Upper lobe of right lung (tissue), 1 donor: ENCODE data around the gene SUGCT. TPM values are rescaled to one million over a fixed set of nuclear protein-coding genes. Genes with fewer than 3 reads are reported as not detected.

Experiments
- ATAC-seq: fragments of 200-7000 bp; cut with Tn5 transposase; one replicate; pipeline ENCODE4 v1.9.1; 2020; ENCODE audit warnings: mild to moderate bottlenecking, moderate library complexity
- DNase-seq: peaks from one replicate; pipeline ENCODE4 v3.0.0-alpha.2; 2020
- H3K27ac ChIP-seq: fragments of 200-600 bp; one replicate; pipeline ENCODE4 v1.8.0; 2022
- H3K27me3 ChIP-seq: fragments of 200-600 bp; one replicate; pipeline ENCODE4 v1.8.0; 2022; ENCODE audit warnings: mild to moderate bottlenecking
- H3K36me3 ChIP-seq: fragments of 200-600 bp; one replicate; pipeline ENCODE4 v1.8.0; 2022
- H3K4me1 ChIP-seq: fragments of 200-600 bp; one replicate; pipeline ENCODE4 v1.8.0; 2022
- H3K4me3 ChIP-seq: fragments of 200-600 bp; one replicate; pipeline ENCODE4 v1.8.0; 2022; ENCODE audit warnings: mild to moderate bottlenecking
- H3K9me3 ChIP-seq: fragments of 200-600 bp; one replicate; pipeline ENCODE4 v1.8.0; 2022
- CTCF ChIP-seq: fragments of 200-600 bp; IDR thresholded peaks from one replicate; pipeline ENCODE4 v1.8.0; 2022; ENCODE audit warnings: antibody characterized with exemption
- intact Hi-C: fragments of 100-400 bp; cut with DNase I; formaldehyde crosslinking; loops from one replicate; pipeline ENCODE4 v1.11.0; 2022
- total RNA-seq: library from RNA; stranded (reverse); fragmentation: NEBNext Ultra II Directional; extraction: Animal tissue kit (Norgen Biotek cat#: 25700); gene quantifications from one replicate; pipeline ENCODE4 v1.2.1, GENCODE V29; 2021
- donor health status: DM: no; HTN: yes; CAD: no; lungs with severe emphysema.

SUGCT gene
- total RNA-seq, 1 donor from 2014 or later = 4.1 TPM

- intact Hi-C loops = no loop called here
- TF ChIP-seq CTCF = no peak
- no peaks in the 10 kb centered on the region for H3K36me3 ChIP-seq
- no peaks in the 10 kb centered on the region for H3K9me3 ChIP-seq
- ATAC-seq (no peak), DNase-seq (no peak)
- H3K4me3 ChIP-seq = no peak overlapping the region
- no peaks in the 10 kb centered on the region for H3K27me3 ChIP-seq
- no peaks in the 10 kb centered on the region for H3K4me1 ChIP-seq
- H3K27ac ChIP-seq = no peak overlapping the region
Measured at GRCh38 chr7:40881405-40881926, 746.7 kb downstream of the SUGCT start.

DNA sequence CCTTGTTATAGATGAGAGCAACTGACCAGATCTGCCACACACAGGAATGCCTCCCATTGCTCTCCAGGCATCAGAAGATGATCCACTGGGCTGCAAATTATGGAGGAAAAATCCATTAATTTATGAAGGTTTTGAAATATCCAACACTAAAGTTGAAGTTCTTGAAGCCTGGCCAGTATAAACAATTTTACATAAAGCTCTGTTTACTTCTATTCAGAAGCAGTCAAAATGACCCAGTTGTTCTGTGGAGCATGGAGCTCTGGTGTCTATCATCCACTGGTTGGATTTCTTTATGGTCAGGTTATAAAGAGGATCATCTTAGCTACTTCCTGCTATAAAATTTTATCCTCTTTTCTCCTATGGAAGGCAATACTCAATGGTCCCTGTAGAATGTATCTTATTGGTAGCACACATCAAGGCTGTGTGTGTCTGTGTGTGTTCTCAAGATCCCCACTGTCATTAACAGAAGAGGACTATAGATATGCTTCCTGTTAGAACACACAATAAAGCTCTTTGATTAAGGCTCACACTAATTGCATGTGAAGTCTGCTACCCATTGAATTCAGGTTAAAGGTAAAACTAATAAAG, 747.4 kb downstream of the SUGCT start:
- intact Hi-C loops = no loop called here
- no peaks in the 10 kb centered on the region for H3K27me3 ChIP-seq
- no peak overlapping the region for H3K4me3 ChIP-seq
- no peaks in the 10 kb centered on the region for H3K9me3 ChIP-seq
- TF ChIP-seq CTCF = no peak
- no peaks in the 10 kb centered on the region for H3K4me1 ChIP-seq
- no peak overlapping the region for H3K27ac ChIP-seq
- ATAC-seq = no peak
- no peak for DNase-seq
- no peaks in the 10 kb centered on the region for H3K36me3 ChIP-seq

DNA sequence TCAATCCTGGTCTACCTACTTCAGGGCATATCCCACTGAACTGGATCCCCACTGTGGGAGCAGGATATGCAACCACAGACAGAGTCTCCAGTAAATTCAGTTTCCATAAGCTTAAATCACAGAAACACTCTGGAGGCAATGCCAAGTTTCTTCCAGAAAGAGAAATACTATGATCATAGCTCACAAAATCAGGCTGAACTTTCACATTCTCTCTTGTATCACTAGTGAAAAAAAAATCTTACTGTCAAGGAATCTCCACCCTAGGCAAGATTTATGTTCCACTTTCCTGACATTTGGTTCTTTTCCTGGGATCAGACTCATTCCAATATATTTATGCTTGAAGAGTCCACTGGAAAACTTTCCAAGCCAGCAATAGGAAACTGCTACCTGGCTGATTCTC, 749.0 kb downstream of the SUGCT start:
- TF ChIP-seq CTCF = no peak
- Histone ChIP-seq H3K27ac (no peak overlapping the region), H3K9me3 (no peaks in the 10 kb centered on the region), H3K4me1 (no peaks in the 10 kb centered on the region), H3K36me3 (no peaks in the 10 kb centered on the region), H3K27me3 (no peaks in the 10 kb centered on the region), H3K4me3 (no peak overlapping the region)
- ATAC-seq (no peak), DNase-seq (no peak)
- intact Hi-C loops = no loop called here

- Histone ChIP-seq H3K27ac (no peak overlapping the region), H3K9me3 (no peaks in the 10 kb centered on the region), H3K36me3 (no peaks in the 10 kb centered on the region), H3K4me1 (no peaks in the 10 kb centered on the region), H3K27me3 (no peaks in the 10 kb centered on the region), H3K4me3 (no peak overlapping the region)
- TF ChIP-seq CTCF = no peak
- no peak for DNase-seq
- ATAC-seq = no peak
- intact Hi-C loops = no loop called here
Measured at GRCh38 chr7:40884241-40884640, 749.4 kb downstream of the SUGCT start.

- DNase-seq = no peak
- no peak overlapping the region for H3K27ac ChIP-seq
- H3K4me1 ChIP-seq = no peaks in the 10 kb centered on the region
- no peak overlapping the region for H3K4me3 ChIP-seq
- ATAC-seq = no peak
- intact Hi-C loops = no loop called here
- no peaks in the 10 kb centered on the region for H3K27me3 ChIP-seq
- TF ChIP-seq CTCF = no peak
- no peaks in the 10 kb centered on the region for H3K36me3 ChIP-seq
- no peaks in the 10 kb centered on the region for H3K9me3 ChIP-seq
Measured at GRCh38 chr7:40885503-40885902, 750.7 kb downstream of the SUGCT start.

GRCh38 chr7:40887099-40887498, 752.3 kb downstream of the SUGCT start:
- Histone ChIP-seq H3K27ac (no peak overlapping the region), H3K36me3 (no peaks in the 10 kb centered on the region), H3K4me1 (no peaks in the 10 kb centered on the region), H3K4me3 (no peak overlapping the region), H3K27me3 (no peaks in the 10 kb centered on the region), H3K9me3 (peaks cover 4% of the 10 kb centered on the region)
- no peak for DNase-seq
- no peak for ATAC-seq
- intact Hi-C loops = no loop called here
- TF ChIP-seq CTCF = no peak
